GM18519 (cell line): ENCODE data around the gene SELP.
A peak's percentile ranks its signal among the peaks of the same experiment; 100 is the strongest.

Source experiments
- ATAC-seq: cut with Tn5 transposase; IDR thresholded peaks from one replicate; pipeline ENCODE4 v1.9.1; 2021; ENCODE audit warnings: mild to moderate bottlenecking, moderate library complexity; ENCODE audit not compliant: unreplicated experiment, low FRiP score

Gene SELP

DNA sequence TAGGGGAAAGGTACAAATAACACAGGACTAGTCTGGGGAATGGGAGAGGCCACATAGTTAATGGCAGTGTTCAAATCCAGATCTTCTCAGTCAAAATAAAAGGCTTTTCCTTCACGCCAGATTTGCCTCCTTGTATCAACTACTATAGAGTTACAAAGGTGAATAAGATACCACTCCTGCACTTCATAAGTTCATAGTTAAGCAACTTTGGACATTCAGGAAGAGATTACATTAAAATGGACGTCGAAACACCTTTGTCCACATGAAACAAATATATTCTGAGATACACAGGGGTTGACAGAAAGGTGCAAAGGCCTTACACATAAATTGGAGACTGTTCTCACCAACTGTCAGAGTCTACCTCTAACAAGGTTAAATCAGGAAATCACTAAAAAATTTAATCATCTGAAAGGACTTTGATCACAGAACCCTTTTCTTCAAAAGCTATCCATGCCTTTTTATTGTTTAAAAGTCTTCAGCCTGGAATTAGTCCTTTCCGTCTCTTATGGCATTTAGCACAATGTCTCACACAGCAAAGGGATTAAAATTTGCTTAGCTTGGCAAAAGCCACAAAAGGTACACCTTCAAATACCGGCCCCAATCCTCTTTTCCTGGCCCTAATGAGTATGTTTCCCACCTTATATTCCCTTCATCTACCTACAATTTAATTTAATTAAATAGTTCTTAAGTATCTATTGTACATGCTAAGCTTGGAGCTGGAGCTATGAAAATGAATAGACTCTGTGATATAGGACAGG is 51.8 kb downstream of the SELP start:
- no peak for ATAC-seq

DNA sequence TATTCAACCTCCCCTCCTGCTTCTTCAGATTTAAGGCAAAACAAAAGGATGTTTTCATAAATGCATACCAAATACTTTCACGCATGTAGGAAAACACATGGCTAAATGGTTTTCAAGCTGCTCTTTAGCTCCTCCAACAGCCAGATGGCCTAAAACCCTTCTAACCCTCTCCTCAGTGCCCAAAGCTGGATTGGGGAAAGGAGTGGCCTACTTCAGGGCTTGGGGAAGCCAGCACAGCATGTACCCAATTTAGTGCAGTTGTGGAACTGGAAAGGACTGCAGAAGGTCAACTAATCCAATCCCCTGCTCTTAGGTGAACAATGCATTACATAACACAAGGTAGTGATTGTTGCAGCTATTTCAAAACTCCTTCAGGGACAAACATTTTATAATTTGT is 53.0 kb downstream of the SELP start:
- ATAC-seq, result no peak

DNA sequence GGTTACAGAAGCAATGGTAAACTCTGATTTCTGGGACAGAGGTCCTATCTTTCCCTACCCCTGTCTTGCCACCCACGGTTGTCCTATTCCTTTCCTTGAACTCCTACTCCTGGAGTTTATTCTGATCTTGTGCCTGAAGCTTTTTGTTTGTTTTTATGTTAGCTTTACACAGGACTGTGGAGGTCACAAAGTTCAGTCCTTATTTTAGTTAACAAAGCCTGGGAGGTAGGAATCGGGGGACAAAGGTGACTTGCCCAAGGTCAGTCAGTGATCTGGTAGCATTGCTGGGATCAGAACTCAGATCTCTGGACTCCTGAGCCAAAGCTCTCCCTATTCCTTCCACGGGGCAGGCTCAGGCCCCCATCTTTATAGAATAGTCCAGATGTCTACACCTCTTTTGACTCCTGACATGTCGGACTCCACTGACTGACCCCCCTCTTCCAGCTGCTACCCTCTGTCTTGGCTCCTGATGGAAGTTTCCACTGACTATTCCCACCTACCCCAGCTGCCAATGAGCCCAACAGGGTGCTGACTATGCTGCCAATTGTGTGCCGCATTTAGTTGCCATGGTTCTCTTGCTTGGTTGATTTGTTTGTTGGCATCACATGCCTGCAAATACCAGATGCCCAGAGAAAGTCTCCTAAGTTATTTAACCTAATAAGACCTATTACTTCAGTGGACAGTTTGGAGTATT is 53.5 kb downstream of the SELP start:
- ATAC-seq, result no peak

DNA sequence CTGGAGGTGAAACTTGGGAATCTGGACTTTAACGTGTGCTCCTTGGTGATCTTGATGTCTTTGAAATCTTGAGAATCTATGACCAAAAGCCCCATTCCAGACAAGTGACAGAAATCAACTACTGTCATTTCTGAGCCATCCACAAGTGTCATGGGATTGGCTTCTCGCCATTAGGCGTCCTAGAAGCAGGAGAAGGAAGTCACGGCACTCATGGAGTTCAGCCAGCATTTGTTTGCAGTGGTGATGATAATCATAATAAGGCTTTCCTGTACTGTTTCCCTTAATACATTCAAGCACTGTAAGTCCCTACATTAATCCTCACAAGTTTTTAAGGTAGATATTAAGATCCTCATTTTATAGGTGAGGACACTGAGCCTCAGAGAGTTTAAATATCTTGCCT is 55.6 kb downstream of the SELP start:
- ATAC-seq, result no peak

DNA sequence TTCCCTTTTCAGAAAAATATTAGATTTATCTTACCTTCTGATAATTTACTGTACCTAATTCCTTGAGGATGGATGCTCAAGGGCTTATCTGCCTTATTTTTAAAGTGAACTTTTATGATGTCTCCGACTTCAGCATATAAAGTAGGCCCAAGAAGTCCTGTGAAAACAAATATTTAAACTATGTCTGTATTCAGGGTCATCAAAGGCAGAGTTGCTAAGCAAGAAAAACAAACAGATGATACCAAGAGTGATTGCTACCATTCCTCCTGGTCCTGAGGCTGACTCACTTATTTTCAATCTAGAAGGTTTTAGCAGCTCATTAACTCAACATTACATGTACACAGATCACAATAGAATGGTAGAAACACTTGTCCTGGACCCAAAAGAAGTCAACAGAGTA is 57.7 kb downstream of the SELP start:
- ATAC-seq, result no peak

DNA sequence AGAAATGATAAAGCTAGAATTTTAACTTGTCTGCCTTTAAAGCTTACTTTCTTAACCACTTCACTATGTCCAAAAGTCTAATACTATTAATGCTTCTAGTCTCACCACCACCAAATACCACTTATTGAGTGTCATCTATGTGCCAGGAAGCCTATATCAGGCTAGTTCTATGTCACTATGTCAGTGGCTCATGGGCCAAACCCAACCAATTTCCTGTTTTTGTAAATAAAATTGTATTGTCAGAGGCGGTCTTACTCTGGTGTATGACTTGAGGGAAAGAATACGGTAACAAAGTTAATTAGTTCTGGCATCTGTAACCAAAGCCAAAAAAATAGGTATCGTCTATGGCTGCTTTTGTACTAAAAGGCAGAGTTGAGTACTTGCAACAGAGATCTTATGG is 58.5 kb downstream of the SELP start:
- ATAC-seq, result no peak

DNA sequence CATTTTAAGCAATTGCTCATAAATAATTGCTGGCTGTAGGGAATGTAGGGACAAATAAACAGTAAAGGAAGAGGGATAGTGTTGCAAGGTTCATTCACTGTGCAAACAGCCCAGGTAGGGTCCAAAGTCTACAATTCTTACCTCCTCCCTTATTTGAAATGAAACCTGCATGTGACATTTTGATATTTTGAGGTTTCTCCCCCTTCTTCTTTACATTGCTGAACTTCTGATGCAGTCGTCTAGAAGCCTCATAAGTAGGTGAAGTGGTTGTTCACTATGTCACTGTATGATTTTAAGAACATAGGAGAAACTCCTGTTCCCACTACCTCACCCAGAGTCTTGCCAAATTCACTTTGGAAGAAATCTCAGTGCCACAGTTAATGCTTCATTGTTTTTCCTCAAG is 59.8 kb downstream of the SELP start:
- no peak for ATAC-seq

DNA sequence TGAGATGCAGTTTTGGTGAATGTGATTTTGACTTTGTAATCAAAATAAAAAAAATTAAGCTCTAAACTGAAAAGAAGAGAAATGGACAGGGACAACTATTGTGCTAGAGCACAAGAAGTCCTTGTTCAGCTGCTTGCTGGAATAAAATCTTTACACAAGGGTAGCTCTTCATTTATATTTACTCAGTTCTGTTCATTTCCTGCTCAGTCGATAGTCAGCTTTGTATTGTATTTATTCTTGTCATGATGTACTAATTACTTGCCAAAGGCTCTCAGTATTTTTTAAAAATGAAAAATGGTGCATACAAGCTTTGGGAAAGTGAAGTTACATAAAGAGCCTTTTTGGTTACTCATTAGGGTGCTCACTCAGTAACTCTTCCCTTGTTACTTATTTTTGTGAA is 61.4 kb downstream of the SELP start:
- ATAC-seq, result no peak

DNA sequence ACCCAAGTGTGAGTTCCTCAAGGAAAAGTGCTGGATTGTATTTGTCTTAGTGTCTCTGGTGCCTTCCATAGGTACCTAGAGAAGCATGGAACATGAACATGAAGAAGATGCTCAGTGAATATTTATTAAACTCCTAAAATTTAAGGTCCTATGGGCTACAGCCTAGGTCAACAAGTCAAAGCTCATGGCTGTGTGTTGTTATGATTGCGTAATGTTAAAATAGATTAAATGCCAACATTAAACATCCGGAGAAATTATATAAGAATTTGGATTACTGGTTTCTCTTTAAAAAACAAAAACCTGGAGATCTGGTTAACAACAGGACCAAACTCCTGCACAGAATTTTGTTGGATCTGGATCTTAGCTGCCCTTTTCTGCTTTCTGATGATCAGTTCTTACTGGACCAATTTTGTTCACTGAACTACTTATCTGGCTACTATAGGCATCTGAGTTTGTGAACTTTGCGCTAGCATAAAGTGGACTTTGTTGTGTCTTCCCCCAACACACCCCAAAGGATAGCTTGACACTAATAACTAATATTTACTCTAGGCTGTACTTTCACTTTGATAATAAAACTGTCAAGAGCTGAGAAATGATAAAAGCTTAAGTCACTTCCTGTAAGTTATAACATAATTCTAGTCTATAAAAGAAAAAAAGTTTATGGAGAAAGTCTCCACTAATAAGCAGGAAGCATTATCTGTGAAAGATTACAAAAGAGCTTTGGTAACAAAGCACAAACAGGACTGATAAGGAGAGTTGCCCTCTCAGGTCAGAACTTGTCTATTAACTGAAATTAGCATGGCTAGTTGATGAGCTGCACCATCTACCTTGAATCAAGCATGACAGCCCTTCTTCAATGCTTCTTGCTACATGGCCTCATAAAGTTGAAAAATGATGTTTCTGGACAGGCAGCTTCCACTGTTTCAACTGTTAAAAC is 64.3 kb downstream of the SELP start:
- no peak for ATAC-seq

DNA sequence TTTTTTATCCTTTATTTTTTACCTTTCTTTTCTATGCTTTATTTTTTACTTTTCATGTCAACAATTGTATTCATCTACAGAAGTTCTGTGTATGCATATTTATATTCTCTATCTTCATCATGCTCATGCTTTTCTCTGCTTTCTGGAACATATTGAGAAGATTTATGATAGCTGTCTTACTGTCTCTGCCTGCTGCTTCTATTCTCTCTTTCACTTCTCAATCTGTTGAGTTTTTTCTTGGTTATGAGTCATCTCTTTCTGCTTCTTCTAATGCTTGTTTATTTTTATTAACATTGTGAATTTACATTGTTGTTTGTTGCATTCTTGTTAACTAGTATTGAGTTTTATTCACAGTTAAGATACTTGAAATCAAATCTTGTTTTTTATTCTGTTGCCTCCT is 66.3 kb downstream of the SELP start:
- no peak for ATAC-seq

DNA sequence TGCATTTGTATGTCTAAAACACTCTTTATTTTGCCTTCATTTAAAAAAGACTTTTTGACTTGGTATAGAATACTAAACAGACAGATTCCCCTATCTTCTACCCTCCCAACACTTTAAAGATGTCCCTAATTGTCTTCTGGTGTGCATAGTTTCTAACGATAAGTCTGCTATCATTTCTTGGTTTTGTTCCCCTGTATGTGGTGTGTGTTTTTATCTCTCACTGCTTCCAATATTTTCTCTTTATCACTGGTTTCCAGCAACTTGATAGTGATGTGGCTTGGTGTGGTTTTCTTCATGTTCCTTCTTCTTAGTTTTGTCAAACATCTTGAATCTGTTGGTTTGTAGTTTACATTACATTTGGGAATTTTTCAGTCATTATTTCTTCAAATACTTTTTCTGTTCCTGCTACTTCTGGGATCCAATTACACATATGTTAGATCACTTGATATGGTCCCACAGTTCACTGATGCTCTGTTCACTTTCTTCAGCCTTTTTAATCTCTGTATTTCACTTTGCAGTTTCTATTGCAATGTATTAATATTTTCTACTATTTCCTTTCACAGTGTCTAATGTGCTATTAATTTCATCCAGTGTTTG is 66.8 kb downstream of the SELP start:
- no peak for ATAC-seq

DNA sequence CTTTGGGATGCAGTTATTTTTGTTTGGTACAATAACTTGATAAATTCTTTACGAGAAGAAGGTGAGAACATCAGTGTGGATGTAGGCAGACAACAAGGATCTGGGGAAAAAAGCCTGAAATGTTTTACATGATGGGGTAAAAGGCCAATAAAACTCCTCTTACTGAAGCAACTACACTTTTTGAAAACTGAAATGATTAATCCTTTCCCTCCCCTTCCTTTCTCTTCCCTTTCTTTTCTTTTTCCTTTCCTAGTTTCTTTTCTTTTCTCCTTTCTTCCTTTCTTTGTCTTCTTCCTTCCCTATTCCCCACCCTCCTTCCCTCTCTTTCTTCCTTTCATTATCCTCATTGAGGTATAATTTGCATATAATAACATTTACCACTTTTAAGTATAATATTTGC is 68.2 kb downstream of the SELP start:
- ATAC-seq, result no peak

DNA sequence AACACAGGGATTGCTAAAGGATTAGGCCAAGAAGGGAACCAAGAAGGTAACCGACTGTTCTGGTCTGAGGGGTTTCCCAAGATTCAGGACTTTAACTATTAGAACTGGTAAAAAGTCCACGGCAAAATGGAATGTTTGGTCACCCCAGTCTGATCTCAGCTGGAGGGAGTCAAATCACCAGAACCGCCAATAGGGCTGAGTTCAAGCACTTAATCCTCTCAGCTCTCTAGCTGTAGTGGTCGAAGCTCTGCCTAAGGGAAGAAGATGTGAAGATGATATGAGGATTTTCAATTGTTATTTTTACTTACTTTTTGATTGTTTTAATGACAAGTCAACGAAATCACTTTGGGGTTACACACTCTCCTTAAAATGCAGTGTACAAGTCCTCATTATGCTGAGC is 72.8 kb downstream of the SELP start:
- no peak for ATAC-seq

DNA sequence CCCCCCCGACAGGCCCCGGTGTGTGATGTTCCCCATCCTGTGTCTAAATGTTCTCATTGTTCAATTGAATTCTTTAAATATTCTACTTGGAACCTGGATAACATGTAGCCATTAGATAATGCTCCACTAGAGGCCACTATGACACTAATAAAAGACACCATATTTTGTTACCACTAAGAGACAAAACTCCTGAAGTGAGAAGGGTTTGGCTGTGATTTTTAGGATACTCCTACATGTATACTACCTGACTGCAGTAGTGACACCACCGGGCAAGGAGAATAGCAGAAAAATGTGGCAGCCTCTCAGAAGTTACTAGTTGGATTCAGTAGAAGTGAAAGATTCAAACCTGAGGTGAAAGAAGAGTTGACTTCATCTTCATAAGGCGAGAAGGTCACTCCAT is 79.6 kb downstream of the SELP start:
- ATAC-seq, result peak; percentile 55

DNA sequence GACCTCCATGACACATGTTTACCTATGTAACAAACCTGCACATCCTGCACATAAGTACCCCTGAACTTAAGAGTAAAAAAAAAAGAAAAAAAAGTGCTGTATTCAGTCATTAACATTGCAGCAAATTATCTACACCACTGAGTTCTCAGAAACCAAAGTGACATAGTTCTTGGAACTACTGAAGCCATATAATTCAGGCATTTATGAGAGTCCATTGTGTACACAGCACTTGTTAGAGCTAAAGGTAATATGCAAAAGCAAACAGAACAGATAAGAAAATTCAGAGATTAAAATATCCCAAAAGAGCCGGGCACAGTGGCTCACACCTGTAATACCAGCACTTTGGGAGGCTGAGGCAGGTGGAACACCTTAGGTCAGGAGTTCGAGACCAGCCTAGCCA is 81.6 kb downstream of the SELP start:
- ATAC-seq, result no peak

DNA sequence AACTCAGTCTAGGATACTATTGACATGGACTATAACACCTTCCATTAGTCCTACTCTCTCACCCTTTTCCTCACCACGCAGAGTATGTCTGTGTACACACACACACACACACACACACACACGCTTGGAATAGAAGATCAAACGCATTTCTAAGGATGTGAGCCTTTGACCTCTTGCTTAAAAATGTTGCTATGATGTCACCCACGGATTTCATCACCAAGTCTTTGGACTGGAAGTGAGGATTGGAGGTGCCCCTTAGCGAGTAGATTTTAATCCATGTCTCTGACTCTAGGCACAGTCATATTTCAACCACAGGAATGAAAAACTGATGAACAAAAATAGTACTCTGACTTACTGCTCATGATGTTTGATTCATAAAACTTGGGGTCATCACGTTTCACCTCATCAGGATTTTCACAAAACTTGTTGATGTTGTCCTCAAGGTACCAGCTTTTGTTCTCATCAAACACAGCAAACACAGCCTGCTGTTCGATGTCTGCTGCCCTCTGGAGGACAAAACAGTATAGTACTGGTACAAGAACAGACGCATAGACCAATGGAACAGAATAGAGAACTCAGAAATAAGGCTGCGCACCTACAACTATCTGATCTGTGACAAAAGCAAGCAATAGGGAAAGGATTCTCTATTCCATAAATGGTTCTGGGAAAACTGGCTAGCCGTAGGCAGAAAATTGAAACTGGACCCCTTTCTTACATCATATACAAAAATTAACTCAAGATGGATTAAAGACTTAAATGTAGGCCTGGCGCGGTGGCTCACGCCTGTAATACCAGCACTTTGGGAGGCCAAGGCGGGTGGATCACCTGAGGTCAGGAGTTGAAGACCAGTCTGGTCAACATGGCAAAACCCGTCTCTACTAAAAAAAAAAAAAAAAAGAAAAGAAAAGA is 83.6 kb downstream of the SELP start:
- ATAC-seq, result no peak

DNA sequence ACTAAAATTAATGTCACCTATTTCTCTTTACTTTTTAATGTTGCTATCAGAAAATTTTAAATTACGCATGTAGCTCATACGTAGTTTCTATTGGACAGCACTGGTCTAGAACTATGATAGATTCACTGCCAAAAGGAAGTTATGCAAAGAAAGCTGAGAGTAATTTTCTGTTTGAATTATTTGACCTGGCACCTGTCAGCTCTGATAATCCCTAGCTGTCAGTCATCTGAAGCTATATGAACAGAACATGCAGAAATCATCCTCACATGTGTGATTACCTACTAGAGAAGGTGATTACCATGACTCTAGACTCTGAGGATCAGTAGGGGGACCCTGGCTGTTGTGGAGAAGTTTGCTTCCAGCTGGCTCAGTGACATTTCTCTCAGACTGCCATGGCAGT is 84.5 kb downstream of the SELP start:
- no peak for ATAC-seq

DNA sequence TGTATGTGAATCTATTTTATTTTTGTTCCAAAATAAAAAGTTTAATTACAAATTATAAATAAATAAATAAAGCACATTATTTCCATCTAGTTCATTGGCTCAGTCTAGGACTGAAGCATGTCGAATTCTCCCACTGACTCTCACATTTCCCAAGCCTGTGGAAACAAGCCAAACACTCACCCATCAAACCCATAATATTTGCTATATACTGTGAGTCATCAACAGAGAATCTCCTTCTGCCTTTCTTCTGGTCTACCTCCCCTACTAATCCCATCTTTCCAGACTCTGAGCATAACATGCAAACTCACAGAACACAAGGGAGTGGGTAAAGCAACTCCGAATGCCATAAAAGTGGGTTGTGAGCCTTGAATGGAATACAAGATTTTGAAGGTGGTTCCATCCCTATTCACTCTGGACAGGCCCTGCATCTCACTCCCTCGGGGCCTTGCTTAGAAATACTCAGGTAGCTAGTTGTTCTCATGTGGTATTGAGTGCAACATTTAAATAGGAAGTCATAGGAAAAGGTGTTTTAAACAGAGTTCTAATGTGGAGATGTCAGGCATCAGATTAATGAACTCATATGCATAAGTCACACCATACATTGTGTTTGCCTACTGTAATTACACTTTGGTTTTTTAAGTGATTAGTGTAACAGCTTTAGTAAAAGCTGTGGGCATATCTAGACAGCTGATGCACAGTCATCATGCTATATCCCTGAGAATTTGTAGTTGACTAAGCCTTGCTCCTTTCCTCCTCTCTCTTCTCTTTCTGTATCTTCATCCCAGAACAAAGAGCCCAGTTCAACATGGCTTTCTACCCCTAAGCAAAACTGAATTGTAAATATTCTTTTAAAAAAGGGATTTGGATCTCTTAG is 90.7 kb downstream of the SELP start:
- ATAC-seq, result no peak
